SU-DHL-6 (cell line): Measurements from ENCODE around the gene TIPARP.

Source experiments
- H2AFZ ChIP-seq: fragments of 200-600 bp; sonication (generic); 2 replicates; pipeline ENCODE4 v1.6.1; 2014; ENCODE audit warnings: low read depth, mild to moderate bottlenecking, moderate library complexity, mixed read lengths, antibody characterized with exemption, low read length; ENCODE audit not compliant: severe bottlenecking
- H3F3A ChIP-seq: fragments of 200-600 bp; shearing (Covaris generic); 2 replicates; pipeline ENCODE4 v1.6.0; 2016; ENCODE audit warnings: antibody characterized with exemption, mild to moderate bottlenecking; ENCODE audit not compliant: insufficient read depth
- H3K27ac ChIP-seq: fragments of 200-600 bp; sonication (generic); 2 replicates; pipeline ENCODE4 v1.5.1; 2016; ENCODE audit warnings: low read depth, mild to moderate bottlenecking, low read length, moderate library complexity, mixed read lengths
- H3K27me3 ChIP-seq: fragments of 200-600 bp; sonication (generic), shearing (Covaris generic); 2 replicates; pipeline ENCODE4 v1.6.0; 2014; ENCODE audit warnings: mild to moderate bottlenecking, low read length
- H3K36me3 ChIP-seq: fragments of 200-600 bp; sonication (generic); 2 replicates; pipeline ENCODE4 v1.6.1; 2014; ENCODE audit warnings: mild to moderate bottlenecking, low read length, mixed read lengths
- H3K4me2 ChIP-seq: fragments of 300-600, 200-600 bp; shearing (Covaris generic), sonication (generic); 2 replicates; pipeline ENCODE4 v1.6.0; 2014; ENCODE audit warnings: low read length, low read depth, mild to moderate bottlenecking; ENCODE audit not compliant: poor library complexity, severe bottlenecking
- H3K4me3 ChIP-seq: fragments of 200-600 bp; sonication (generic); 2 replicates; pipeline ENCODE4 v1.5.1; 2014; ENCODE audit warnings: antibody characterized with exemption, low read length, mild to moderate bottlenecking, mixed read lengths; ENCODE audit not compliant: insufficient read depth, poor library complexity, severe bottlenecking
- H3K79me2 ChIP-seq: fragments of 200-600 bp; sonication (generic); 2 replicates; pipeline ENCODE4 v1.6.1; 2014; ENCODE audit warnings: mild to moderate bottlenecking, low read length, moderate library complexity; ENCODE audit not compliant: insufficient read depth
- H3K9ac ChIP-seq: fragments of 200-600 bp; sonication (generic); 2 replicates; pipeline ENCODE4 v1.7.0; 2014; ENCODE audit warnings: mild to moderate bottlenecking, low read length
- H3K9me2 ChIP-seq: fragments of 200-600 bp; sonication (generic); replicated peaks from 2 replicates; pipeline ENCODE4 v1.6.1; 2014; ENCODE audit warnings: low read length; ENCODE audit not compliant: insufficient read depth
- H3K9me3 ChIP-seq: fragments of 200-600 bp; sonication (generic); 2 replicates; pipeline ENCODE4 v1.6.1; 2014; ENCODE audit warnings: low read length, mixed read lengths; ENCODE audit not compliant: insufficient read depth
- H4K20me1 ChIP-seq: fragments of 200-600 bp; sonication (generic); 2 replicates; pipeline ENCODE4 v1.6.1; 2014; ENCODE audit warnings: low read depth, mild to moderate bottlenecking, antibody characterized with exemption, low read length, moderate library complexity, mixed read lengths
- CTCF ChIP-seq: fragments of 200-600 bp; sonication (generic); IDR thresholded peaks from one replicate; pipeline ENCODE4 v1.5.1; 2017; ENCODE audit warnings: antibody characterized with exemption, mild to moderate bottlenecking, low read length, moderate library complexity; ENCODE audit not compliant: insufficient read depth, poor library complexity, severe bottlenecking
- EZH2phosphoT487 ChIP-seq: fragments of 200-600 bp; sonication (generic), shearing (Covaris generic); conservative IDR thresholded peaks from 2 replicates; pipeline ENCODE4 v1.6.1; 2018; ENCODE audit warnings: mild to moderate bottlenecking, antibody characterized with exemption, low read length, moderate library complexity, mixed read lengths

Gene TIPARP

GRCh38 chr3:156655819-156656550 lies 18.4 kb upstream of the TIPARP start:
- no peaks in the 10 kb centered on the region for H3K79me2 ChIP-seq
- H4K20me1 ChIP-seq: no peaks in the 10 kb centered on the region
- H3K9me3 ChIP-seq: no peaks in the 10 kb centered on the region
- no peak overlapping the region for H3K27ac ChIP-seq
- H3F3A ChIP-seq: no peaks in the 10 kb centered on the region
- H3K36me3 ChIP-seq: no peaks in the 10 kb centered on the region
- no peaks in the 10 kb centered on the region for H3K27me3 ChIP-seq
- no peak for TF ChIP-seq EZH2phosphoT487
- no peak overlapping the region for H2AFZ ChIP-seq
- H3K9ac ChIP-seq: no peak overlapping the region
- H3K4me2 ChIP-seq: no peak overlapping the region
- H3K4me3 ChIP-seq: no peak overlapping the region
- H3K9me2 ChIP-seq: no peaks in the 10 kb centered on the region

- H3F3A ChIP-seq: no peaks in the 10 kb centered on the region
- no peaks in the 10 kb centered on the region for H3K79me2 ChIP-seq
- H3K4me2 ChIP-seq: no peak overlapping the region
- H3K36me3 ChIP-seq: no peaks in the 10 kb centered on the region
- no peaks in the 10 kb centered on the region for H4K20me1 ChIP-seq
- TF ChIP-seq CTCF (no peak), EZH2phosphoT487 (no peak)
- H2AFZ ChIP-seq: no peak overlapping the region
- H3K9ac ChIP-seq: no peak overlapping the region
- no peaks in the 10 kb centered on the region for H3K9me2 ChIP-seq
- H3K4me3 ChIP-seq: no peak overlapping the region
- no peaks in the 10 kb centered on the region for H3K27me3 ChIP-seq
- H3K27ac ChIP-seq: no peak overlapping the region
- no peaks in the 10 kb centered on the region for H3K9me3 ChIP-seq
Observed at GRCh38 chr3:156657440-156657839, 16.9 kb upstream of the TIPARP start.

- Histone ChIP-seq H4K20me1 (no peaks in the 10 kb centered on the region), H3K36me3 (no peaks in the 10 kb centered on the region), H3F3A (no peaks in the 10 kb centered on the region), H3K79me2 (no peaks in the 10 kb centered on the region), H3K9me2 (no peaks in the 10 kb centered on the region), H3K27me3 (no peaks in the 10 kb centered on the region), H3K4me3 (no peak overlapping the region), H3K4me2 (no peak overlapping the region), H3K9me3 (no peaks in the 10 kb centered on the region), H2AFZ (no peak overlapping the region), H3K9ac (no peak overlapping the region), H3K27ac (no peak overlapping the region)
- no peak for TF ChIP-seq EZH2phosphoT487
Observed at GRCh38 chr3:156657862-156658731, 16.3 kb upstream of the TIPARP start.

- no peak overlapping the region for H2AFZ ChIP-seq
- no peak overlapping the region for H3K4me2 ChIP-seq
- H3K4me3 ChIP-seq: no peak overlapping the region
- TF ChIP-seq EZH2phosphoT487 (no peak), CTCF (no peak)
- H3K27me3 ChIP-seq: no peaks in the 10 kb centered on the region
- H3K36me3 ChIP-seq: no peaks in the 10 kb centered on the region
- no peaks in the 10 kb centered on the region for H3K9me3 ChIP-seq
- H3K9ac ChIP-seq: no peak overlapping the region
- no peaks in the 10 kb centered on the region for H4K20me1 ChIP-seq
- no peaks in the 10 kb centered on the region for H3F3A ChIP-seq
- H3K79me2 ChIP-seq: no peaks in the 10 kb centered on the region
- no peak overlapping the region for H3K27ac ChIP-seq
- H3K9me2 ChIP-seq: no peaks in the 10 kb centered on the region
Observed at GRCh38 chr3:156658732-156659090, 15.7 kb upstream of the TIPARP start.
